COLO668 (cell line): ENCODE data around the gene HAGHL.
"Not testable (repeated sequence)": the region's sequence is repeated elsewhere in the genome, so short reads cannot be mapped to it uniquely, and the experiment has no call there.

Experiments
- DNase-seq: peaks from one replicate; lab custom pipeline; 2025; ENCODE audit not compliant: unreplicated experiment; lab: John Stamatoyannopoulos, UW

HAGHL gene

DNA sequence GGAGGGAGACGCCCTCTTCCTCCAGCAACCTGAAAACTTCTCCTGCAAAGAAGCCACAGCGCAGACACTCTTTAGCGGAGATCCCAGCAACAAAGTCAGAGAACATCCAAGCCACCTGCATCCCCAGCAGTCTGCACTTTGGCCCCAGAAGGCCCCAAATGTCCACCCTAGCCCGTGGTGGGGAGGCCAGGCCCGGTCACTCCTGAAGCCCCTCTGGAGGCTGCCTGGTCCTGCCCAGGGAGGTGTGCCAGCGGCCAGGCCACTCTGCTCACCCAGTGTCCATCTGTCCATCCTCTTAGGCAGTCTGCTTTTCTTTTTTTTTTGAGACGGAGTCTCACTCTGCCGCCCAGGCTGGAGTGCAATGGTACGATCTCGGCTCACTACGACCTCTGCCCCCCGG is 5.4 kb downstream of the HAGHL start:
- DNase-seq, result no peak

DNA sequence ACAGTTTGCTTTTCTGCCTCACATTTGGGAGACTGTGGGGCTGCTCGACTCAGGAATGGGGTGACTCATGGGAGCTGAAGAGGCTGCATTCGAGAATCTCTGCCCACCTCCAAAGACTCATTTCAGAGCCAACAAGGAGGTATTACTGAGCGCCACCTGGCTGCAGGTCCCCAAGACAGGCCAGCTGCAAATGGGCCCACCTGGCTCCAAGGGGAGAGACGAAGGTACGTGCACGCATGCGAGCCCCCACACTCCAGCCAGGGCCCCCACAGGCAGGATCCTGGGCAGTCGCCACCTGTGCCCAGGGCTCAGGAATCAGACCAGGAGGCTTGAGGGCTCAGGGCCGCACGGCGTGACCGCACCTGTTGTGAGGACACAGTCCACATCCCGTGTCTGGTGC is 6.0 kb downstream of the HAGHL start:
- no peak for DNase-seq

GRCh38 chr16:733382-734207 is 6.7 kb downstream of the HAGHL start:
- DNase-seq, result peak; percentile 13

- DNase-seq, result no peak
Observed at GRCh38 chr16:734208-734980, 7.5 kb downstream of the HAGHL start.

- no peak for DNase-seq
Observed at GRCh38 chr16:734981-735881, 8.3 kb downstream of the HAGHL start.

DNA sequence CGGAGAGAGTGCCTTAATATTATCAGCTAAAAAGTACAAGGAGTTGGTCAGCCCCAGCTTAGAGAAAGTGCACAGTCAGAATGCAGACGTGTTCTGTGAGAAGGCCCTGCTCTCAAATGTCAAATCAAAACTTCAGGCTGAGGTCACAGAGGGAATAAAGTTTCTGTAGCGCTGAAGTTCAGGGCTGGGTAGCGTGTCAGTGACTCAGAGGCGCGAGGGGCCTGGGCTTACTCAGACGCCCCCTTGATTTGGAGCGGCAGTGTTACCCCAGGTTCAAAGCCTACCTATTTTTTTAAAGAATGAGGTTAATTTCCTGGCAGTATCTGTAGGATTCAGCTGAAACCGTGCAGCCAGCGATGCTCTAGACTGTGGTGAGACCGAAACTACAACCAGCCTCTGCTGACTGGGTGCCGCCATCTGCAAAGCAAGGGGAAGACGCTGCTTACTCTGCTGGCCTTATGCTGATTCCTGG is 9.1 kb downstream of the HAGHL start:
- DNase-seq, result no peak

DNA sequence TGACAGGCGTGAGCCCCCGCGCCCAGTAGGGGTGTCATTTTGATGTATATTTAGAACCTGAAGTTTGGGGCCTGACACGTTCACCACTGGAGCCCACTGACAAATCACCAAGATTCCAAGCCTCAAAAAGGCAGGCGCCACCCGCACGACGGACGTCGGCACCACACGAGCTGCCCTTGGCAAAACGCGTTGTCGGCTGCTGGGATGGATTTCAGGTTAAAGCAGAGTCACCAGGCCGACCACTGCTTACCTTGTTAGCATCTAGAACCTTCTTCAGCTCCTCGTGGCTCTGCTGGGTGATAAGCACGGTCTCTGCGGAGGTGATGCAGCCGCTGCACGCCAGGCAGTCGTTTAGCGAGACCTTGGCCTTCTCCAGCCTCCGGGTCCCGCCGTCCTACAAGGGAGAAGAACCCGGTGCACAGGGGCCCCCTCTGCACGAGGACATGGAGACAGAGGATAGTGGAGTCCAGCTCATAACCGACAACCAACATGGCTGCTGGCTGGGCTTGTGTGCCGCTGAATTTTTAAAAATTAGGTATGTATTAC is 10.1 kb downstream of the HAGHL start:
- no peak for DNase-seq

DNA sequence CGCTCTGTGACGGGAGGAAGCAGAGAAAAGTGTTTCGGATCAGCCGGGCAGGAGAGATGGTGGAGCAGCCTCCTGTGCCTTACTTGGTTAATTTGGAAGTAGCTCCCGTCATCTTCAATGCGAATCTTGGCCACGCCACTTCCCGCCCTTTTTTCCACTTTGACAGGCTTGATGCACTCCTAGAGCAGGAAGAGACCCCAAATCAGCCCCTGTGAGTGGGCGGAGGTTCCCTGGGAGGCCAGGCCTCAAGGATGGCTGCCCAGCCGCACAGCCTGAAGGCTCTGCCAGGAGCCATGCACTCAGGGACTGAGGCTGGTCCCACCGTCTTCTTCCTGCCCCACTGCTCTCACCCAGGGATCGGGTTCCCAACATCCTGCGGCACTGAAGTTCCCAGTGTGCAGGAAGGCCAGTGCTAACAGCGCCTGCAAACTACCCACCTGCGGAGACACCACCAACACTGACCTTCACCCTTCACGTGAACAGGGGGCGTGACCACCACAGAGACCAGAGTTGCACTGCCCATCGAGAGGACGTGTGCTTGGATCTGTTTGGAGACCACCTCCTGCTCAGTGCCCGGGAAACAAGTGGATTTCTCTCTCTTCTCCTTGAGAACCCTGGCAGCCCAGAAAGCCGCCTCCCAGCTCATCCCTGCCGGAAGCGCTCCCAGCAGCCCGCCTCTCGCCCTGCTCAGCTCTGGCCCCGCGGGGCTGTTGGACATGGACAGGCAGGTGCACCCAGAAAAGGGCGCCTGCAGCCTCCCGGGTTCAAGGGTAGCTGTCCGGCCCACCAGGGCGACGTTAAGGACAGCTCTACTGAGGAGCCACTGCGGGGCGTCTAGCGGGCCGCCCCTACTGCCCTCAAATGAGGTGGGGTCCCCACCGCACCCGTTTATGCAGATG is 12.9 kb downstream of the HAGHL start:
- DNase-seq, result peak; percentile 49

- DNase-seq, result no peak
Observed at GRCh38 chr16:740459-740763, 13.5 kb downstream of the HAGHL start.

- DNase-seq, result peak; percentile 94
Observed at GRCh38 chr16:740764-741505, 14.0 kb downstream of the HAGHL start, which contains the start of gene CIAO3. CIAO3 (minus strand) TSS chr16:740997; CDS start chr16:740985, 12 bp downstream.

DNA sequence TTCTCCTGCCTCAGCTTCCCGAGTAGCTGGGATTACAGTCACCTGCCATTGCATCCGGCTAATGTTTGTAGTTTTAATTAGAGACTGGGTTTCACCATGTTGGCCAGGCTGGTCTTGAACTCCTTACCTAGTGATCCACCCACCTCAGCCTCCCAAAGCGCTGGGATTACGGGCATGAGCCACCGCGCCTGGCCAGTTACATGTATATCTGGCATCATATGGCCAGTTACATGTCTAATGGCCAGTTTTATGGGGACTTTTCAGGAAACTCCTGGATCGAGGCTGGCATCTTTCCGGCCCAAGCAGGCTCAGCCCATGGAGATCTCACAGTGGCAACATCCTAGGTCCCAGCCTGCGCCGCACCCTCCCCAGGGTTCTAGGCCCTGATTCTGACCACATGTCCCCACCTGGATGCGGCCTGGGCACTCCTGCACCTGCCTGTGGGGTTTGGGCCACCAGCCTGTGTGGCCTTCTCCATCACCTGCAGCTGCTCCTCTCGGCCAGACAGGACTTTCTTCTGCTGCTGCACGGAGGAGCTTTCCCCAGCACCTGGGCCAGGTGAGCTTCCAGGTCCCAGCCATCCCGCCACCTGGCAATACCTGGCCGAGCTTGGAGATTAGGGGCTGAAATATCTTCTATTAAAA is 15.2 kb downstream of the HAGHL start:
- DNase-seq, result peak; percentile 56

- DNase-seq, result not testable (repeated sequence)
Observed at GRCh38 chr16:742894-743293, 16.0 kb downstream of the HAGHL start.

GRCh38 chr16:743794-744500 is 17.0 kb downstream of the HAGHL start:
- DNase-seq, result no peak

DNA sequence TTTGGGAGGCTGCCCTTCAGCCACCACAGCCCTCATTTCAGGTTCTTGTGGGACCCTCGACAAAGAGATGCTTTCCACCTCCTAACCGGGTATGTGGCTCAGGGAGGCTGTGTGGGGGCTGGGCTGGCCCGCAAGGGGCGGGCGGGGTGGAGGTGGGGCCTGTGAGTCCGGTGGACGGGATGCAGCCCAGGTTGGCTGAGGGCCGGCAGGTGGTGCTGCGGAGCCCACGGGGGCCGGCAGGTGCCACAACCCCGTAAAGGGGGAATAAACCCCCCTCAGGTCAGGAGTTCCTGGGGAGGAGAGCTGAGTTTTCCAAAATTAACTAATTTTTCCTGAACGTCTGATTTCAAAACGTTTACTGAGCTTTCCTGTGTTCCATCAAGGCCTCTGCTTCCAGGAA is 18.8 kb downstream of the HAGHL start:
- peak; percentile 50 for DNase-seq

DNA sequence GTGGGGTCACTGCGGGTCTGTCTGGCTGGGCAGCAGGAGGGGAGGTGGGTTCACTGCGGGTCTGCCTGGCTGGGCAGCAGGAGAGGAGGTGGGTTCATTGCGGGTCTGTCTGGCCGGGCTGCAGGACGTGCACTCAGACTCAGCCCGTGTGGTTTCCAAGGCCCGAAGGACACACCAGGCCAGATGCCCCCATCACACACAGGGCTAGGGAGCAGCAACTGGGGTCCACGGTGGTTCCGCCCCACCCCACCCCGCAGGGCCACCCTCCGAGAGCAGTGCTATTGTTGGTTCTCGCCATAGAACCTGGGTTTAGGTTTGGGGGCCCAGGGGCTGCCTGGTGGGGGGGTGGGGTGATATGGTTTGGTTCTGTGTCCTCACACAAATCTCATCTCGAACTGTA is 19.7 kb downstream of the HAGHL start:
- no peak for DNase-seq

DNA sequence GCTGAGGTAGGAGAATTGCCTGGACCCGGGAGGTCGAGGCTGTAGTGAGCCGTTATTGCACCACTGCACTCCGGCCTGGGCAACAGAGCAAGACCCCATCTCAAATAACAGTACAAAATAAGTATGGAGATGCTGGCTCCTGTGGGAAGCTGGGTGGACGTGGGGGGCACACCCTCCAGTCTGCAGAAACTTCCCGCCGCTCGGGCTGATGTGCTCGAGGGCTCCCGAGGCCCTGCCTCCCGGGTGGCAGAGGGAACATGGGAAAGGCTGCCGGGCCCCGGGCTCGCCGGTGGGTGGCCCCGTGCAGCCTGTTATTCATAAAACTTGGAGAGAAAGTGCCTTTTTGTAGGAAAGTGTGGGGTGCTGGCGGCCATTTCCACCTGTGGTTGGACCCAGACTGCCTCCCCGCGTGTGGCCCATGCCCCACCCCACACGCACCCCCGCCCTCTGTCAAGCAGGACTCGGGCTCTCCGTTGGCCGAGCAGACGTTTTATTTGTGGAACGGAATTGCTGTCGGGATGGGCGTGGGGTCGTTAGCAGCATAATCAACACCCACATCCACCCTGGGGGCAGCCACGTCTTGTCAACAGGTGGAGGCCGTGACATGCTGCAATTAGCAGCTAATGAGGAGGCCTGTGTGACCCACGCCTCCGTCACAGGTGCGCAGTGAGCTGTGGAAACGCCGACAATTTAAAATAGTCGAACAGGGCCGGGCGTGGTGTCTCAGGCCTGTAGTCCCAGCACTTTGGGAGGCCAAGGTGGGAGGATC is 21.3 kb downstream of the HAGHL start:
- DNase-seq, result no peak

DNA sequence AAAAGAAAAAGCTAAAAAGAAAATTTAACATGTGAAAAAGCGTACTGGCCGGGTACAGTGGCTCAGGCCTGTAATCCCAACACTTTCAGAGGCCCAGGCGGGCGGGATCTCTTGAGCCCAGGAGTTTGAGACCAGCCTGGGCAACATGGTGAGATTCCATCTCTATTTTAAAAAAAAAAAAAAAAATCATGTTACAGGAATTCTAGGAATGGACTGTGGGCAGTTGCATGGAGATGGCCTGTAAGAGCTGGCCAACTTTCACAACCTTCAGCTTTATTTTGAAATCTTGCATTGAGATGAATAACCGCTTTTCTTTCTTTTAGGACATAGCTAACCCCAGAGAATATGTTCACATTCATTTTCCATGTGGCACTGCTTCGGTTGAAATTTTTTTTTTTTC is 22.1 kb downstream of the HAGHL start:
- DNase-seq, result no peak
